Type B pancreatic cell (in vitro differentiated cells): ENCODE measurements around the gene KISS1. TPM values are rescaled to one million over a fixed set of nuclear protein-coding genes. Genes with fewer than 3 reads are reported as not detected.

ENCODE experiments used
- DNase-seq: peaks from one replicate; pipeline ENCODE4 v3.0.0; 2021; ENCODE audit warnings: mixed read lengths; ENCODE audit not compliant: unreplicated experiment; ENCODE audit errors: extremely low spot score
- H3K27ac Mint-ChIP-seq: 2 replicates; pipeline ENCODE4 v1.8.0; 2021; ENCODE audit warnings: mild to moderate bottlenecking, mixed read lengths
- H3K27me3 Mint-ChIP-seq: 2 replicates; pipeline ENCODE4 v1.8.0; 2021; ENCODE audit warnings: mixed read lengths
- H3K36me3 Mint-ChIP-seq: 2 replicates; pipeline ENCODE4 v1.8.0; 2021; ENCODE audit warnings: mixed read lengths
- H3K4me1 Mint-ChIP-seq: one replicate; pipeline ENCODE4 v1.8.0; 2021; ENCODE audit warnings: mixed read lengths; ENCODE audit not compliant: unreplicated experiment
- H3K4me3 Mint-ChIP-seq: 2 replicates; pipeline ENCODE4 v1.8.0; 2021; ENCODE audit warnings: mild to moderate bottlenecking, mixed read lengths
- H3K9me3 Mint-ChIP-seq: 2 replicates; pipeline ENCODE4 v1.8.0; 2021; ENCODE audit warnings: mixed read lengths
- CTCF ChIP-seq: fragments of 200-600 bp; sonication (generic); conservative IDR thresholded peaks from 2 replicates; pipeline ENCODE4 v1.5.0; 2021; ENCODE audit warnings: antibody characterized with exemption, mild to moderate bottlenecking
- total RNA-seq: library from RNA; stranded (reverse); gene quantifications from 2 replicates; pipeline ENCODE4 v1.2.1, GENCODE V29; 2021; ENCODE audit warnings: low replicate concordance

The KISS1 gene
- total RNA-seq, 1 donor from 2014 or later: 0.48 TPM

- Mint-ChIP-seq H3K4me3 (no peak overlapping the region), H3K4me1 (no peaks in the 10 kb centered on the region), H3K27ac (no peak overlapping the region), H3K27me3 (peaks cover 36% of the 10 kb centered on the region), H3K36me3 (no peaks in the 10 kb centered on the region), H3K9me3 (no peaks in the 10 kb centered on the region)
- TF ChIP-seq CTCF: no peak
- DNase-seq: no peak
Observed at GRCh38 chr1:204206121-204206520, 9.8 kb upstream of the KISS1 start.

GRCh38 chr1:204205486-204205885 lies 9.2 kb upstream of the KISS1 start:
- Mint-ChIP-seq H3K4me1 (no peaks in the 10 kb centered on the region), H3K4me3 (no peak overlapping the region), H3K9me3 (no peaks in the 10 kb centered on the region), H3K36me3 (no peaks in the 10 kb centered on the region), H3K27me3 (peaks cover 39% of the 10 kb centered on the region), H3K27ac (no peak overlapping the region)
- no peak for TF ChIP-seq CTCF
- no peak for DNase-seq

- H3K4me1 Mint-ChIP-seq: no peaks in the 10 kb centered on the region
- TF ChIP-seq CTCF: no peak
- H3K27me3 Mint-ChIP-seq: peaks cover 39% of the 10 kb centered on the region
- H3K36me3 Mint-ChIP-seq: no peaks in the 10 kb centered on the region
- no peak overlapping the region for H3K4me3 Mint-ChIP-seq
- H3K9me3 Mint-ChIP-seq: no peaks in the 10 kb centered on the region
- no peak for DNase-seq
- H3K27ac Mint-ChIP-seq: no peak overlapping the region
Observed at GRCh38 chr1:204204944-204205343, 8.7 kb upstream of the KISS1 start.

- Mint-ChIP-seq H3K9me3 (no peaks in the 10 kb centered on the region), H3K4me1 (no peaks in the 10 kb centered on the region), H3K27me3 (peaks cover 32% of the 10 kb centered on the region), H3K27ac (no peak overlapping the region), H3K36me3 (no peaks in the 10 kb centered on the region), H3K4me3 (no peak overlapping the region)
- no peak for TF ChIP-seq CTCF
- DNase-seq: no peak
Observed at GRCh38 chr1:204203206-204203767, 7.0 kb upstream of the KISS1 start.

GRCh38 chr1:204202481-204202880 lies 6.2 kb upstream of the KISS1 start:
- no peaks in the 10 kb centered on the region for H3K36me3 Mint-ChIP-seq
- H3K27ac Mint-ChIP-seq: no peak overlapping the region
- H3K9me3 Mint-ChIP-seq: no peaks in the 10 kb centered on the region
- H3K4me3 Mint-ChIP-seq: no peak overlapping the region
- H3K27me3 Mint-ChIP-seq: peaks cover 33% of the 10 kb centered on the region
- TF ChIP-seq CTCF: no peak
- no peaks in the 10 kb centered on the region for H3K4me1 Mint-ChIP-seq
- no peak for DNase-seq
